ENCODE results near the gene CEP44. TPM values are rescaled to one million over a fixed set of nuclear protein-coding genes. Genes with fewer than 3 reads are reported as not detected.

The CEP44 gene
- total and polyA plus RNA-seq, 12 donors = 3.9 to 16.1 (median 12.4) TPM

DNA sequence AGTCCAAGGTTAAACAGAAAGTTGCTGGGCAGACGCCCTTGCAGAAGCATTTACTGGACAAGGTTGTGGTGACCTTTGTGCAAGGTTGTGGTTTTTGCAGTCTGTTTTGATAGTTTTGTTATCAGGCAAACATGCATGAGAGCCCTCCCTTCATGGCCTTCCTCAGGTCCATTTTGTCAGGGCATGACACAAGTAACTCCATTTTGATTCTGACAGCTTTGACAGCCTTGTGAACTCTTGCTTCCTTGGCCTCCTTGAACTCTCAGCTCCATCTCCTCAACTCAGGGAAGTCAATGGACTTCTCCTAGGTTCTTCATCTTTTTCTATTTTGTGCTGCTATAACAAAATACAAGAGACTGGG lies 97.7 kb downstream of the CEP44 start:
- intact Hi-C loops (cut with DNase I) = no loop called here
- 45 to 76% methylated on average over 1 of the region's 1 CpG for WGBS, 2 donors
- Histone ChIP-seq H3K27me3 (no peaks in the 10 kb centered on the region), H3K36me3 (no peaks in the 10 kb centered on the region), H3K4me1 (no peaks in the 10 kb centered on the region), H3K27ac (no peak overlapping the region), H3K4me3 (no peak overlapping the region), H3K9me3 (no peaks in the 10 kb centered on the region)
- no peak for DNase-seq
- ATAC-seq = no peak
- TF ChIP-seq CTCF (IDR thresholded peaks at IDR 0.05) = no peak

Other genes starting within 250 kb of the CEP44 start
- 10 to 100 TPM; 22.2 to 40.0 (median 29.4) TPM for gene FBXO8, start 244 bp upstream of the CEP44 start, total RNA-seq
- 10 to 100 TPM; 18.3 to 19.1 TPM for gene FBXO8, start 244 bp upstream of the CEP44 start, polyA plus RNA-seq
- gene HPGD, start 238.6 kb downstream of the CEP44 start, total RNA-seq = 1 to 10 TPM in 8 of 10 donors, under 1 TPM in 2; 0.47 to 2.5 (median 1.5) TPM
- under 1 TPM; 0.36 to 0.66 TPM for gene HPGD, start 238.6 kb downstream of the CEP44 start, polyA plus RNA-seq